ENCODE results near the gene SEMA7A. TPM values are rescaled to one million over a fixed set of nuclear protein-coding genes. Genes with fewer than 3 reads are reported as not detected.

Gene SEMA7A
- total RNA-seq, 2 donors from 2014 or later = 8.1 to 8.2 TPM

GRCh38 chr15:74402337-74402841 lies 31.4 kb downstream of the SEMA7A start:
- peaks cover 2% of the 10 kb centered on the region for H3K4me1 ChIP-seq (ENCODE audit: control insufficient read depth, insufficient read depth, low read length)
- no peak overlapping the region for H3K27ac Mint-ChIP-seq

GRCh38 chr15:74400915-74401757 lies 32.6 kb downstream of the SEMA7A start:
- Mint-ChIP-seq H3K27me3 (ENCODE audit: insufficient read depth) (no peaks in the 10 kb centered on the region), H3K4me1 (peaks cover 6% of the 10 kb centered on the region), H3K9me3 (no peaks in the 10 kb centered on the region), H3K4me3 (no peak overlapping the region), H3K27ac (no peak overlapping the region), H3K36me3 (ENCODE audit: low read depth) (no peaks in the 10 kb centered on the region)
- WGBS, 2 experiments (ENCODE audit: insufficient coverage in 1 of 2, insufficient read length in 1 of 2) = 80 to 83% methylated on average over 9 to 11 of the region's 11 CpGs
- no peak overlapping the region for H3K4me3 ChIP-seq (ENCODE audit: low read length)
- H3K27ac ChIP-seq (ENCODE audit: low read depth, low read length) = no peak overlapping the region
- DNase-seq = no peak
- no peaks in the 10 kb centered on the region for H3K9me3 ChIP-seq (ENCODE audit: control insufficient read depth, low read length)
- peaks cover 5% of the 10 kb centered on the region for H3K4me1 ChIP-seq (ENCODE audit: control insufficient read depth, insufficient read depth, low read length)
- no peak overlapping the region for H3K9ac ChIP-seq (ENCODE audit: extremely low read depth, low read length, poor library complexity, severe bottlenecking)
- no peaks in the 10 kb centered on the region for H3K36me3 ChIP-seq (ENCODE audit: control insufficient read depth, insufficient read depth, low read length)
- TF ChIP-seq CTCF (conservative IDR thresholded peaks at IDR 0.05) = no peak
- H3K27me3 ChIP-seq (ENCODE audit: control insufficient read depth, insufficient read depth, low read length, poor library complexity, severe bottlenecking) = no peaks in the 10 kb centered on the region

More at GRCh38 chr15:74402337-74402841, 31.4 kb downstream of the SEMA7A start:
- no peaks in the 10 kb centered on the region for H3K36me3 Mint-ChIP-seq (ENCODE audit: low read depth)
- no peak for DNase-seq
- H3K9me3 Mint-ChIP-seq = no peaks in the 10 kb centered on the region
- Histone ChIP-seq H3K36me3 (ENCODE audit: control insufficient read depth, insufficient read depth, low read length) (no peaks in the 10 kb centered on the region), H3K9me3 (ENCODE audit: control insufficient read depth, low read length) (no peaks in the 10 kb centered on the region), H3K27me3 (ENCODE audit: control insufficient read depth, insufficient read depth, low read length, poor library complexity, severe bottlenecking) (no peaks in the 10 kb centered on the region), H3K27ac (ENCODE audit: low read depth, low read length) (no peak overlapping the region), H3K4me3 (ENCODE audit: low read length) (no peak overlapping the region), H3K9ac (ENCODE audit: extremely low read depth, low read length, poor library complexity, severe bottlenecking) (no peak overlapping the region)
- H3K4me1 Mint-ChIP-seq = peaks cover 3% of the 10 kb centered on the region
- 68% methylated on average over 4 of the region's 5 CpGs; no CpG with 5 or more reads in 1 of the 2 experiments for WGBS, 2 experiments (ENCODE audit: insufficient coverage in 1 of 2, insufficient read length in 1 of 2)
- no peaks in the 10 kb centered on the region for H3K27me3 Mint-ChIP-seq (ENCODE audit: insufficient read depth)
- TF ChIP-seq CTCF (conservative IDR thresholded peaks at IDR 0.05) = no peak
- no peak overlapping the region for H3K4me3 Mint-ChIP-seq

- H3K27me3 ChIP-seq (ENCODE audit: control insufficient read depth, insufficient read depth, low read length, poor library complexity, severe bottlenecking) = no peaks in the 10 kb centered on the region
- 90 to 93% methylated on average over 4 to 10 of the region's 10 CpGs for WGBS, 2 experiments (ENCODE audit: insufficient coverage in 1 of 2, insufficient read length in 1 of 2)
- Mint-ChIP-seq H3K4me3 (no peak overlapping the region), H3K9me3 (no peaks in the 10 kb centered on the region), H3K27ac (no peak overlapping the region), H3K27me3 (ENCODE audit: insufficient read depth) (no peaks in the 10 kb centered on the region), H3K4me1 (peaks cover 10% of the 10 kb centered on the region), H3K36me3 (ENCODE audit: low read depth) (no peaks in the 10 kb centered on the region)
- no peak for DNase-seq
- H3K27ac ChIP-seq (ENCODE audit: low read depth, low read length) = no peak overlapping the region
- no peak overlapping the region for H3K9ac ChIP-seq (ENCODE audit: extremely low read depth, low read length, poor library complexity, severe bottlenecking)
- no peak overlapping the region for H3K4me3 ChIP-seq (ENCODE audit: low read length)
- peaks cover 5% of the 10 kb centered on the region for H3K4me1 ChIP-seq (ENCODE audit: control insufficient read depth, insufficient read depth, low read length)
- no peak for TF ChIP-seq CTCF (conservative IDR thresholded peaks at IDR 0.05)
- no peaks in the 10 kb centered on the region for H3K36me3 ChIP-seq (ENCODE audit: control insufficient read depth, insufficient read depth, low read length)
- H3K9me3 ChIP-seq (ENCODE audit: control insufficient read depth, low read length) = no peaks in the 10 kb centered on the region
Observed at GRCh38 chr15:74400313-74400860, 33.4 kb downstream of the SEMA7A start.

Data from endodermal cell (in vitro differentiated cells).